ENCODE results near the gene LUC7L. TPM values are rescaled to one million over a fixed set of nuclear protein-coding genes. Genes with fewer than 3 reads are reported as not detected.

LUC7L gene
- polyA plus RNA-seq, 2 of the 4 experiments (the other 2 are of a cell fraction): 51.6 to 67.6 TPM

DNA sequence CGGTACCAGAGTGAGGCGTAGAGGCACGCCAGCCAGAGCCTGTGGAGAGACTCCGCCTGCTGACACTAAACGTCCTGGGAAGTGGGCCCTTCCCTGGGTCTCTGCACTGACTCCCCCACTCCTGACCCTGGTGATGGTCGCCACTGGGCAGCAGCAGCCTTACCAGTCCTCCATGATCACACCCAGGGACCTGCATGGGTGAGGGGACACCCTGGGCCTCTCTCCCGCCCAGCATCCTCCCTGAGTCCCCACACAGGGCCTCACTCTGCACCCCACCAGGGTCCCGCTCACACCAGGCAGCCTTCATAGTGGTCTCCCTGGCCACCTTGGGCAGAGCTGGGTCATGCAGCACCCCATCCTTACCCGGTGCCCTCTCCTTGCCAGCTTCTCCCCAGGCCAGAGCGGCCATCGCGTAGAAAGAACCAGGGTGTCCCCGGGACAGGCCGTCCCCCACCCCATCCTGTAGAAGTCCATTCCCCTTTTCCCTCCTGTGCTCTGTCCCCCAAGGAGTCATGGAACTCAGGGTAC is 35.8 kb upstream of the LUC7L start:
- TF ChIP-seq MYC (IDR thresholded peaks at IDR 0.05; ENCODE audit: borderline replicate concordance, low read length): no peak
- no peak for TF ChIP-seq ZC3H11A (IDR thresholded peaks at IDR 0.05)
- TF ChIP-seq KDM1A (IDR thresholded peaks at IDR 0.05; ENCODE audit: low read depth): no peak
- no peak for TF ChIP-seq SMC3 (IDR thresholded peaks at IDR 0.05)
- no peak for TF ChIP-seq KDM5A (IDR thresholded peaks at IDR 0.05)
- no peak for TF ChIP-seq HEYL (CRISPR knock-in tag; IDR thresholded peaks at IDR 0.05)
- TF ChIP-seq, protein P1, sequence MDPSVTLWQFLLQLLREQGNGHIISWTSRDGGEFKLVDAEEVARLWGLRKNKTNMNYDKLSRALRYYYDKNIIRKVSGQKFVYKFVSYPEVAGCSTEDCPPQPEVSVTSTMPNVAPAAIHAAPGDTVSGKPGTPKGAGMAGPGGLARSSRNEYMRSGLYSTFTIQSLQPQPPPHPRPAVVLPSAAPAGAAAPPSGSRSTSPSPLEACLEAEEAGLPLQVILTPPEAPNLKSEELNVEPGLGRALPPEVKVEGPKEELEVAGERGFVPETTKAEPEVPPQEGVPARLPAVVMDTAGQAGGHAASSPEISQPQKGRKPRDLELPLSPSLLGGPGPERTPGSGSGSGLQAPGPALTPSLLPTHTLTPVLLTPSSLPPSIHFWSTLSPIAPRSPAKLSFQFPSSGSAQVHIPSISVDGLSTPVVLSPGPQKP (IDR thresholded peaks at IDR 0.05; ENCODE audit: low read depth, low read length): no peak
- no peak for TF ChIP-seq CBX8 (IDR thresholded peaks at IDR 0.05)
- TF ChIP-seq JUNB (IDR thresholded peaks at IDR 0.05): no peak
- no peak for TF ChIP-seq EHF (CRISPR knock-in tag; IDR thresholded peaks at IDR 0.05)
- Histone ChIP-seq H3K9me3 (no peaks in the 10 kb centered on the region), H3K4me1 (no peaks in the 10 kb centered on the region), H3K27ac (no peak overlapping the region), H3K4me3 (no peak overlapping the region), H3K4me2 (no peak overlapping the region)
- no peak for DNase-seq (ENCODE audit: low read depth in 1 of 2, low spot score in 1 of 2)
- FAIRE-seq: no peak
- POLR2A ChIA-PET: no interaction called here
- WGBS (ENCODE audit: missing lambda C conversion rate): 83% methylated on average over 13 of the region's 14 CpGs
- CTCF ChIA-PET: interaction anchor here (1.2 to 2.5 kb wide), 2 partner anchors 97 to 199 kb away, joined by 3 to 7 read pairs; no protein-coding TSS in a partner anchor
- ATAC-seq: no peak

DNA sequence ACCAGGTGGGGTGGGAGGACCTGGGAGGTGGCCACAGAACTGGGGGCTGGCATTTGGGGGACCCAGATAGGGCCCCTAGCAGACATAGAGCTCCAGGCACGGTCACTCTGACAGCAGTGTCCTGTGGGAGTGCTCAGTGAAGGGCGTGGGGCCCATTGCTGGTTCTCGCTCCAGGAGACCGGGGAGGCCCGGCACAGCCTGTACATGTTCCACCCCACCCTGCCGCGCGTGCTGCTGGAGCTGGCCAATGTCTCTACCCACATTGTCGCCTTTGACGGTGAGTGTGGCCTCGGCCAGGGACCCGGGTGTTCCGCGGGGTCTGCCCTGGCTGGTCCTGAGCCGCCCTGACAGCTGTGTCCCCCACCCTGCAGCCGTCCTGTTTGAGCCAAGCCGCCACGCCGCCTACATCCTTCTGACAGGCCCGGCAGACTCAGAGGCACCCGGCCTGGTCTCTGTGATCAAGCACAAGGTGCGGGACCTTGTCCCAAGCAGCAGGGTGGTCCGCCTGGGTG is 35.2 kb upstream of the LUC7L start:
- H3K9me3 ChIP-seq: no peaks in the 10 kb centered on the region
- H3K4me3 ChIP-seq: no peak overlapping the region
- no peak for ATAC-seq
- WGBS (ENCODE audit: missing lambda C conversion rate): 85% methylated on average over 21 of the region's 23 CpGs
- no peak for TF ChIP-seq CBX8 (IDR thresholded peaks at IDR 0.05)
- TF ChIP-seq TP53 (CRISPR knock-in tag; IDR thresholded peaks at IDR 0.05): no peak
- no peak for TF ChIP-seq HOXA7 (CRISPR knock-in tag; IDR thresholded peaks at IDR 0.05)
- TF ChIP-seq RAD21 (conservative IDR thresholded peaks at IDR 0.05 in 1 of 2, IDR thresholded peaks at IDR 0.05 in 1 of 2): no peak
- TF ChIP-seq GATA3 (IDR thresholded peaks at IDR 0.05; ENCODE audit: borderline replicate concordance): no peak
- no peak for TF ChIP-seq EP300 (IDR thresholded peaks at IDR 0.05)
- TF ChIP-seq KDM5A (IDR thresholded peaks at IDR 0.05): no peak
- CTCF ChIA-PET: interaction anchor here (0.6 to 2.5 kb wide), 3 partner anchors 49 to 212 kb away, joined by 3 to 7 read pairs (median 4); no protein-coding TSS in a partner anchor
- POLR2A ChIA-PET: no interaction called here
- H3K4me1 ChIP-seq: no peaks in the 10 kb centered on the region
- no peak overlapping the region for H3K27ac ChIP-seq
- DNase-seq (ENCODE audit: low read depth in 1 of 2, low spot score in 1 of 2): no peak
- no peak for FAIRE-seq
- H3K4me2 ChIP-seq: no peak overlapping the region

DNA sequence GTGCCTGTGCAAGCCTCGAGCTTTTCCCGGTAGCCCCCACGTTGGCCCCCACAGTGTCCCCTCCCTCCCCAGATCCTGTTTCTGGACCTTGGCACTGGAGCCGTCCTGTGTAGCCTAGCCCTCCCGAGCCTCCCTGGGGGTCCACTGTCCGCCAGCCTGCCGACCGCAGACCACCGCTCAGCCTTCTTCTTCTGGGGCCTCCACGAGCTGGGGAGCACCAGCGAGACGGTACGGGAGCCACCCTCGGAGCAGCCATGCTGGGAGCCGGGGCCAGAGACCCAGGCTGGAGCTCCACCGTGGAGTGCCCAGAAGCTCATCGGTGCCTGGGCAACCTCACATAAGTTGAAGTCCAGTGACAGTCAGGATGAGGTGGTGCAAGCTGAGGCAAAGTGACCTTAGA is 34.7 kb upstream of the LUC7L start:
- POLR2A ChIA-PET: no interaction called here
- CTCF ChIA-PET: interaction anchor here (0.6 to 2.5 kb wide), 3 partner anchors 49 to 213 kb away, joined by 3 to 7 read pairs (median 4); no protein-coding TSS in a partner anchor
- FAIRE-seq (no peak), ATAC-seq (no peak), DNase-seq (ENCODE audit: low read depth in 1 of 2, low spot score in 1 of 2) (no peak)
- H3K9me3 ChIP-seq: no peaks in the 10 kb centered on the region
- H3K27ac ChIP-seq: no peak overlapping the region
- no peak overlapping the region for H3K4me2 ChIP-seq
- TF ChIP-seq NPAS2 (CRISPR knock-in tag; IDR thresholded peaks at IDR 0.05; ENCODE audit: borderline replicate concordance) (no peak), RCOR1 (IDR thresholded peaks at IDR 0.05; ENCODE audit: low read depth, low read length) (no peak), TFCP2L1 (CRISPR knock-in tag; IDR thresholded peaks at IDR 0.05) (no peak)
- TF ChIP-seq, protein P2, sequence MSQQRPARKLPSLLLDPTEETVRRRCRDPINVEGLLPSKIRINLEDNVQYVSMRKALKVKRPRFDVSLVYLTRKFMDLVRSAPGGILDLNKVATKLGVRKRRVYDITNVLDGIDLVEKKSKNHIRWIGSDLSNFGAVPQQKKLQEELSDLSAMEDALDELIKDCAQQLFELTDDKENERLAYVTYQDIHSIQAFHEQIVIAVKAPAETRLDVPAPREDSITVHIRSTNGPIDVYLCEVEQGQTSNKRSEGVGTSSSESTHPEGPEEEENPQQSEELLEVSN (IDR thresholded peaks at IDR 0.05; ENCODE audit: borderline replicate concordance, low read depth): no peak
- 92% methylated on average over 17 of the region's 17 CpGs for WGBS (ENCODE audit: missing lambda C conversion rate)
- no peak overlapping the region for H3K4me3 ChIP-seq
- H3K4me1 ChIP-seq: no peaks in the 10 kb centered on the region

DNA sequence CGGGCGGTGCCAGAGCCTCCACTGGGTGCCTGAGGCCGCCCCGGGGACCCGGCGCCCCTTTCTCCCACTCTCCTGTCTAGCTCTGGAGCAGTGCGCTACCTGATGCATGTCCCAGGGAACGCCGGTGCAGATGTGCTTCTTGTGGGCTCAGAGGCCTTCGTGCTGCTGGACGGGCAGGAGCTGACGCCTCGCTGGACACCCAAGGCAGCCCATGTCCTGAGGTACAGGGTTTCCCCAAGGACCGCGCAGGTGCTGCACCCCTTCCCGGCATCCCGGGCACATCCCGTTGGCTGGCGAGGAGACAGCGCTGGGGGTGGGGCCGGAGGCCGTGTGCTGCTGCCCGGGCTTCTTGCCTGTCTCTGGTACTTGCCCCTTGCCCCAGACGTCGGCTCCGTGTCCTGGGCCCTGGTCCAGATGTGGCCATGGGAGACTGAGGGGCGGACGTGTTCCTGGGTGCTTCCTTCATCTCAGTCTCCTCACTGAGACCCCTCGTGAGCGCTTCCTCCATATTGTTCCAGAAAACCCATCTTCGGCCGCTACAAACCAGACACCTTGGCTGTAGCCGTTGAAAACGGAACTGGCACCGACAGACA is 34.0 kb upstream of the LUC7L start:
- TF ChIP-seq RAD21 (conservative IDR thresholded peaks at IDR 0.05 in 1 of 2, IDR thresholded peaks at IDR 0.05 in 1 of 2) (no peak), RFX5 (IDR thresholded peaks at IDR 0.05) (no peak), JUN (IDR thresholded peaks at IDR 0.05) (no peak), BHLHE40 (IDR thresholded peaks at IDR 0.05; ENCODE audit: low read depth, low read length) (no peak), CBX2 (IDR thresholded peaks at IDR 0.05; ENCODE audit: borderline replicate concordance, low read depth) (no peak), SREBF2 (IDR thresholded peaks at IDR 0.05) (no peak), HDAC2 (IDR thresholded peaks at IDR 0.05) (no peak), ZNF302 (CRISPR knock-in tag; IDR thresholded peaks at IDR 0.05) (no peak), TFCP2L1 (CRISPR knock-in tag; IDR thresholded peaks at IDR 0.05) (no peak), NR3C1 (IDR thresholded peaks at IDR 0.05) (no peak), SMC3 (IDR thresholded peaks at IDR 0.05) (no peak), ZFP36 (IDR thresholded peaks at IDR 0.05; ENCODE audit: borderline replicate concordance, partially characterized antibody) (no peak), FOXS1 (CRISPR knock-in tag; IDR thresholded peaks at IDR 0.05) (no peak), MYC (IDR thresholded peaks at IDR 0.05; ENCODE audit: borderline replicate concordance, low read length) (no peak), RNF2 (IDR thresholded peaks at IDR 0.05; ENCODE audit: borderline replicate concordance, low read depth) (no peak), EP300 (IDR thresholded peaks at IDR 0.05) (no peak), CEBPB (IDR thresholded peaks at IDR 0.05) (no peak)
- TF ChIP-seq, protein P3, sequence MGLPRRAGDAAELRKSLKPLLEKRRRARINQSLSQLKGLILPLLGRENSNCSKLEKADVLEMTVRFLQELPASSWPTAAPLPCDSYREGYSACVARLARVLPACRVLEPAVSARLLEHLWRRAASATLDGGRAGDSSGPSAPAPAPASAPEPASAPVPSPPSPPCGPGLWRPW (IDR thresholded peaks at IDR 0.05): no peak
- WGBS (ENCODE audit: missing lambda C conversion rate): 92% methylated on average over 31 of the region's 35 CpGs
- H3K27ac ChIP-seq: no peak overlapping the region
- DNase-seq (ENCODE audit: low read depth in 1 of 2, low spot score in 1 of 2) (no peak), FAIRE-seq (no peak), ATAC-seq (no peak)
- ChIA-PET CTCF (interaction anchor here (1.4 kb wide), 1 partner anchor 50 kb away, joined by 4 read pairs; no protein-coding TSS in a partner anchor), POLR2A (no interaction called here)
- no peaks in the 10 kb centered on the region for H3K4me1 ChIP-seq
- no peak overlapping the region for H3K4me2 ChIP-seq
- H3K4me3 ChIP-seq: no peak overlapping the region
- no peaks in the 10 kb centered on the region for H3K9me3 ChIP-seq
